GM12892 (cell line): ENCODE measurements around the gene YY1.

ENCODE experiments used
- POLR2A ChIP-seq: IDR thresholded peaks from 2 replicates; pipeline ENCODE4 v1.6.1; 2011; ENCODE audit warnings: low read depth, low read length, control low read depth
- POLR2AphosphoS5 ChIP-seq: IDR thresholded peaks from 2 replicates; pipeline ENCODE4 v1.6.1; 2011; ENCODE audit warnings: low read depth, low read length, control low read depth

GRCh38 chr14:100283984-100284881 lies 45.3 kb downstream of the YY1 start:
- 0 out of 2 replicates have a peak, but pooled peaks have one; percentile 26 for TF ChIP-seq POLR2AphosphoS5
- no peak for TF ChIP-seq POLR2A
